ENCODE measurements around the gene SERPING1. TPM values are rescaled to one million over a fixed set of nuclear protein-coding genes. Genes with fewer than 3 reads are reported as not detected.

SERPING1 gene
- total RNA-seq, 2 donors from 2014 or later = 88.7 to 205 TPM

- no peaks in the 10 kb centered on the region for H3K9me3 ChIP-seq
- 92% methylated on average over 3 of the region's 3 CpGs for WGBS
- no peak overlapping the region for H3K4me3 ChIP-seq
- no peaks in the 10 kb centered on the region for H3K36me3 ChIP-seq
- no peak for DNase-seq (ENCODE audit: low spot score)
- H3K27me3 ChIP-seq (replicated peaks; ENCODE audit: insufficient read depth) = no peaks in the 10 kb centered on the region
- TF ChIP-seq CTCF (IDR thresholded peaks at IDR 0.05) (no peak), POLR2A (IDR thresholded peaks at IDR 0.05) (no peak), POLR2AphosphoS5 (IDR thresholded peaks at IDR 0.05) (no peak)
- intact Hi-C loops (cut with DNase I) = no loop called here
- H3K4me1 ChIP-seq (replicated peaks) = no peaks in the 10 kb centered on the region
- H3K27ac ChIP-seq = no peak overlapping the region
Observed at GRCh38 chr11:57588046-57588710, 9.3 kb upstream of the SERPING1 start.

GRCh38 chr11:57596266-57596885 is 1.1 kb upstream of the SERPING1 start:
- H3K4me3 ChIP-seq = no peak overlapping the region
- no peak overlapping the region for H3K27ac ChIP-seq
- WGBS = 57% methylated on average over 5 of the region's 5 CpGs
- H3K36me3 ChIP-seq = no peaks in the 10 kb centered on the region
- no peaks in the 10 kb centered on the region for H3K4me1 ChIP-seq (replicated peaks)
- H3K9me3 ChIP-seq = no peaks in the 10 kb centered on the region
- intact Hi-C loops (cut with DNase I) = no loop called here
- TF ChIP-seq POLR2A (IDR thresholded peaks at IDR 0.05) (no peak), POLR2AphosphoS5 (IDR thresholded peaks at IDR 0.05) (no peak), CTCF (IDR thresholded peaks at IDR 0.05) (no peak)
- DNase-seq (ENCODE audit: low spot score) = no peak
- no peaks in the 10 kb centered on the region for H3K27me3 ChIP-seq (replicated peaks; ENCODE audit: insufficient read depth)

- H3K27me3 ChIP-seq (replicated peaks; ENCODE audit: insufficient read depth) = no peaks in the 10 kb centered on the region
- no peaks in the 10 kb centered on the region for H3K9me3 ChIP-seq
- peak overlapping the region; percentile 71 to 82 for H3K27ac ChIP-seq
- WGBS = 6% methylated on average over 31 of the region's 33 CpGs
- H3K4me1 ChIP-seq (replicated peaks) = no peaks in the 10 kb centered on the region
- DNase-seq (ENCODE audit: low spot score) = peak; percentile 59
- H3K36me3 ChIP-seq = no peaks in the 10 kb centered on the region
- intact Hi-C loops (cut with DNase I) = loop anchor here (2.0 kb wide), 2 partner anchors 29 to 41 kb away; no protein-coding TSS in a partner anchor
- H3K4me3 ChIP-seq = peak overlapping the region; percentile 48
- TF ChIP-seq POLR2A (IDR thresholded peaks at IDR 0.05) = peak; percentile 14
- no peak for TF ChIP-seq CTCF (IDR thresholded peaks at IDR 0.05)
Observed at GRCh38 chr11:57597916-57598830, 688 bp downstream of the SERPING1 start.

DNA sequence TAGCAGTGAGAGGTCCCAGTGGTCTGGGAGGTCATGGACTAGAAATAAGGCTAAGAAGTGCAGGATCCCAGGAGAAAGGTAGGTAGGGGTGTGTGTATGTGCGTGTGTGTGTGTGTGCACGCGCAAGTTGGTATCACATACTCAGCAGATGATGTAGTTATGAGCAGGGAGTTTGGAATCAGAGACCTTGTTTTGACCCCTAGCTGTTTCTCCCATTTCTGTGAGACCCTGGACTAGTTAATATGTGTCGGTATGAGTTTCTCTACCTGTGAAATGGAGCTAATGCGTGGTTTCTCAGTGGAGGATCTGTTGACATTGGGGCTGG is 1.3 kb downstream of the SERPING1 start:
- whole genome bisulfite sequencing = 59% methylated on average over 5 of the region's 5 CpGs
- intact Hi-C loops (cut with DNase I) = loop anchor here (2.0 kb wide), 2 partner anchors 30 to 40 kb away; no protein-coding TSS in a partner anchor
- peak overlapping the region; percentile 48 for H3K4me3 ChIP-seq
- TF ChIP-seq POLR2A (IDR thresholded peaks at IDR 0.05) = no peak
- TF ChIP-seq CTCF (IDR thresholded peaks at IDR 0.05) = no peak
- no peak for TF ChIP-seq POLR2AphosphoS5 (IDR thresholded peaks at IDR 0.05)
- H3K4me1 ChIP-seq (replicated peaks) = no peaks in the 10 kb centered on the region
- no peaks in the 10 kb centered on the region for H3K27me3 ChIP-seq (replicated peaks; ENCODE audit: insufficient read depth)
- no peaks in the 10 kb centered on the region for H3K9me3 ChIP-seq
- no peak for DNase-seq (ENCODE audit: low spot score)
- no peaks in the 10 kb centered on the region for H3K36me3 ChIP-seq
- H3K27ac ChIP-seq = peak overlapping the region; percentile 71 to 82
